Activated naive CD8-positive, alpha-beta T cell treated with anti-CD3 and anti-CD28 coated beads for 36 hours (primary cell): Measurements from ENCODE around the gene HOXC6. TPM values are rescaled to one million over a fixed set of nuclear protein-coding genes. Genes with fewer than 3 reads are reported as not detected.

Experiments used
- DNase-seq: peaks from one replicate; pipeline ENCODE4 v3.0.0; 2021
- H3K27ac Mint-ChIP-seq: one replicate; pipeline ENCODE4 v1.8.0; 2022; ENCODE audit warnings: mild to moderate bottlenecking, moderate library complexity, mixed read lengths
- H3K27me3 Mint-ChIP-seq: one replicate; pipeline ENCODE4 v1.8.0; 2022; ENCODE audit warnings: mild to moderate bottlenecking, mixed read lengths
- H3K36me3 Mint-ChIP-seq: one replicate; pipeline ENCODE4 v1.8.0; 2021; ENCODE audit warnings: mild to moderate bottlenecking, mixed read lengths
- H3K4me1 Mint-ChIP-seq: one replicate; pipeline ENCODE4 v1.8.0; 2021; ENCODE audit warnings: mixed read lengths
- H3K4me3 Mint-ChIP-seq: one replicate; pipeline ENCODE4 v1.8.0; 2022; ENCODE audit warnings: mild to moderate bottlenecking, moderate library complexity, mixed read lengths
- H3K9me3 Mint-ChIP-seq: one replicate; pipeline ENCODE4 v1.8.0; 2022; ENCODE audit warnings: mixed read lengths
- total RNA-seq, 2 experiments: library from RNA; stranded (reverse); gene quantifications; one replicate each; pipeline ENCODE4 v1.2.3, GENCODE V29; 2021

Gene HOXC6
- total RNA-seq, 2 experiments from 2014 or later, result not detected

DNA sequence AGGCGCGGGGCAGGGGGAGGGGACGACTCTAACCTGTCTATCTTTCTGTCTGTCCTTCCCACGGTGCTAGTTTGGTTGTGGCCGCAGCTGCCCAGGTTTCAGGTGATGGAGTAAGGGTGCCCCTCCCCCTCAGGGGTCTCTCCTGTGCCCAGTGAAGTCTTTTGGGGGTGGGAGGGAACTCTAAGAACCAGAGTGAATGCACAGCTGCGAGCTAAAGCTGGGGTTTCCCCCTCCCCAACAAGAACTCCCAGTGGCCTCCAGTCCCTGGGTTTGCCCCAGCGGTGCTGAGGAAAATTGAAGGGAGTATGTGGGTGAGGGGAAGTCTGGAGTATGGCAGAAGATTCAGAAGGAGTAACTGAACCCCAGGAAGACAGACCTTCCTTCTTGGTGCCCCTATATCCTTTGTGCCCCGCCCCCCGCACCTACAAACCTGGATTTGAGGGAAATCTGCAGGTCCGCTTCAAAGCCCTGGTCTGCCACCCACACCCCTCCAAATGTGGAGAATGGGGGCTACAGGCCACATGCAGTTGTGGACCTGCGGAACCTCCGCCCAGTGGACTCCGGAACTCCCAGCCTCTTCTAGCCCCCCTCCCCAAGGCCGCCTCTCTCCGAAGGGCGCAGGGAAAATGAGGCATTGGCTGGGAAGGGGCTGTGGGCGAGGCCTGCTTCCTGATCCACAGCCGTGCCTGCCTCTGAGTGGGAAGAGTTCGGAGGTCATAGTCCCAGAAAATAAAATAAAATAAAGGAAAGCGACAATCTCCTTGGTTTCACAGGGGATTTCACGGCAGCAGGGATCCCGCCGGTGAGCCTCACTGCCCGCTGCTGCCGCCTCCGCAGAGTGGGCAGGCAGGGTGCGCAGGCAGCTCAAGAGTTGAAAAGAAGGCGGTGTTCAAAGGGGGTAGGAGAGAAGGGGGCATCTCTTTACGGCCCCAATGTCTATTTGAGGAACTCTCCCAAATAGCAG lies 31.7 kb upstream of the HOXC6 start:
- Mint-ChIP-seq H3K27me3 (peaks cover 98% of the 10 kb centered on the region), H3K4me1 (peaks cover 33% of the 10 kb centered on the region), H3K4me3 (peak overlapping the region; percentile 76), H3K36me3 (peaks cover 3% of the 10 kb centered on the region), H3K27ac (no peak overlapping the region), H3K9me3 (no peaks in the 10 kb centered on the region)
- DNase-seq, result no peak

DNA sequence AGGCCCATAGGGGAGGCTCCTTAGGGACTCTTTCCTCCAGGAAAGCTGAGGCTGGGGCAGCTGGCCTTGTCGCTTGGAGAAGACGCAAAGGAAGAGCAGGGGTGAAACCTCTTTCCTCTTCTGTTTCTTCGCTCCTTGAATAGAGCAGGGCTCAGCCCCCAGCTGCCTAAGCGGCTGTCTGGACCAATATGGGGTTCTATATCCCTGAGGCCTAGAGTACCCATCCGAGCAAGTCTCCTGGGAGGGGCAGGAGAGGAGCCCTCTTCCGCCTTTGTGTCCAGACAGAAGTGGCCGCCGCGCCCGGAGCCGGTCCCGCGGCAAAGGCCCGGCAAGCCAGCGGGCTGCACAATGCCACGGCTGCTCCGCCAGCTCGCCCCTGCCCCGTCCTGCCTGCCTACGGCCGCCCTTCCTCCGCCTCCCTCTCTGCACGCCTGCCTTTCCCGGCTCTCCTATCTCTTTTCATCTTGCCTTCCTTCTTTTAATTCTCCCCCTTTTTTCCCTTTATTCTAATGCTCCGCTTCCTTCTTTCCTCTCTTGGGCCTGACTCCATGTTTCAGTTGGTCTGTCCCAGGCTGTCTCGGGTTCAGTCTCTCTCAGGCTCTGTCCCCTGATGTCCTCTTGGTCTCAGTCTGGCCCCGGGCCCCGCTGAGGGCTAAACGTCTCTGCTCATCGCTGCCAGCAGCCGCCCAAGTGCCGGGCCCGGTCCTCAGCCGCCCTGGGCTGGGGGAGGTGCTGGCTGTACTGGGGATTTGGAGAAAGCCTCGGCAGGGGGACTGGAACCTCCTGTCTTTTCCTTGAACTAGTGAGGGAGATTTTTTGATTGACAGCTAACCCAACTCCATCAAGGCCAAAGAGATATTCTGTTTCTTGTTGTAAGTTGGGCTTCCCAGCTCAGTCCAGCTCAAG lies 30.8 kb upstream of the HOXC6 start:
- Mint-ChIP-seq H3K27me3 (peaks cover 98% of the 10 kb centered on the region), H3K4me1 (peaks cover 35% of the 10 kb centered on the region), H3K4me3 (no peak overlapping the region), H3K27ac (no peak overlapping the region), H3K9me3 (no peaks in the 10 kb centered on the region), H3K36me3 (peaks cover 3% of the 10 kb centered on the region)
- DNase-seq, result no peak

GRCh38 chr12:53998110-53998899 lies 29.9 kb upstream of the HOXC6 start:
- Mint-ChIP-seq H3K9me3 (no peaks in the 10 kb centered on the region), H3K36me3 (peaks cover 3% of the 10 kb centered on the region), H3K27me3 (peaks cover 98% of the 10 kb centered on the region), H3K27ac (no peak overlapping the region), H3K4me1 (peaks cover 36% of the 10 kb centered on the region), H3K4me3 (no peak overlapping the region)
- DNase-seq, result no peak

GRCh38 chr12:53998900-53999236 lies 29.4 kb upstream of the HOXC6 start:
- H3K9me3 Mint-ChIP-seq, result no peaks in the 10 kb centered on the region
- no peak overlapping the region for H3K4me3 Mint-ChIP-seq
- DNase-seq, result no peak
- H3K27me3 Mint-ChIP-seq, result peaks cover 98% of the 10 kb centered on the region
- peaks cover 3% of the 10 kb centered on the region for H3K36me3 Mint-ChIP-seq
- H3K27ac Mint-ChIP-seq, result no peak overlapping the region
- H3K4me1 Mint-ChIP-seq, result peaks cover 35% of the 10 kb centered on the region

DNA sequence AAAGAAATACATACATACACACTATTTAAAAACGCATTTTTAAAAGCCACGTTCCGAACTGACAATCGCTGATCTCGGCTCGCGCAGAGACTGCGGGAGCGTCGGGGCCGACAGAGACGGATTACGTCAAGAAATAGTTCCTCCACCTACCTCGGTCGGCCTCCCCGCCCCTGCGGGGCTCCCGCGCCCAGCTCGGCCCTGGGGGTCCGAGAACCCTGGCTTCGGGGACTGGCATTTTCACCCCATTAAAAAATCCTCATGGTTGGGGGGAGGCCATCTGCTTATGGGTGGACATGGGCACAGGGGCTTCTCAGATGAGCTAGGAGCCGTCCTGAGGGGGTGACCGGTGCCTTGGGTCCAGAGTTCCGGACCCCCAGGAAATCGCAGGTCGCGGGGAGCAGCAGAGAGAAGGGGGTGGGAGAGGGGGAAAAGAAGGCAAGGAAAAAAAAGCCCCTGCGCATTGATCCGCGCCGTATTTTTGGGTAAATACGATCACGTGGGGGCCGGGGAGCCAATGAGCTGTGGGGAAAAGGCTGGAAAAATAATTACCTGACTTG lies 28.6 kb upstream of the HOXC6 start:
- no peak for DNase-seq
- Mint-ChIP-seq H3K27me3 (peaks cover 98% of the 10 kb centered on the region), H3K27ac (no peak overlapping the region), H3K9me3 (no peaks in the 10 kb centered on the region), H3K4me3 (peak overlapping the region; percentile 45), H3K4me1 (peaks cover 31% of the 10 kb centered on the region), H3K36me3 (peaks cover 2% of the 10 kb centered on the region)

DNA sequence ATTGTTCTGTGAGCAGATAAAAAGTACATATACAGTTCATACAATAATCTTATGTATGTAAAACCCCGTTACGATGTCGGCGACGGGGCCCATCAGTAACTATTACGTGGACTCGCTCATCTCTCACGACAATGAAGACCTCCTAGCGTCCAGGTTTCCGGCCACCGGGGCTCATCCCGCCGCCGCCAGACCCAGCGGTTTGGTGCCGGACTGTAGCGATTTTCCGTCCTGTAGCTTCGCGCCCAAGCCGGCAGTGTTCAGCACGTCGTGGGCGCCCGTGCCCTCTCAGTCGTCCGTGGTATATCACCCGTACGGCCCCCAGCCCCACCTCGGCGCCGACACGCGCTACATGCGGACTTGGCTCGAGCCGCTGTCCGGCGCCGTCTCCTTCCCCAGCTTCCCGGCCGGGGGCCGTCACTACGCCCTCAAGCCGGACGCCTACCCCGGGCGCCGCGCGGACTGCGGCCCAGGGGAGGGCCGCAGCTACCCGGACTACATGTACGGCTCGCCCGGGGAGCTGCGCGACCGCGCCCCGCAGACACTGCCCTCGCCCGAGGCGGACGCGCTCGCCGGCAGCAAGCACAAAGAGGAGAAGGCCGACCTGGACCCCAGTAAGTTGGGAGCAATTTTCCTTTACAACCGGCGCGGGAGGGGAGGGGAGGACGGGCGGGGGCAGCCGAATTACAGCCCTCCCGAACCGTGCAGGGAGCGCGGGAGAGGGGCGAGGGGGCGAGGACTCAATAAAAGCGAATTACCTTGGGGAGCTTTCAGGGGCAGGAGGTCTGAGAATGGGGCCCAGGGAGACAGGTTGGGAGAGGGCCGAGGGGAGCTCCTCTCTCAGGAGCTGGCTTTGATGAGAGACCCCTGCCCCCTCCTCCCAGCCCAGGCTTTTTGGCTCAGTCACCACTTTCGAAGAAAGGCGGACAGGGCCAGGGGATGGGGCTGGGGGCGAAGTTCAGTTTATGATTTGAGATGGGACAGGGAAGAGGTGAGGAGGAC lies 27.8 kb upstream of the HOXC6 start, which contains the start of gene HOXC9:
Gene HOXC9, plus strand, starts transcription at position 46 of the 999 bp plus-strand sequence. Its CDS starts 28 bp downstream, at position 74.
- peaks cover 2% of the 10 kb centered on the region for H3K36me3 Mint-ChIP-seq
- peaks cover 29% of the 10 kb centered on the region for H3K4me1 Mint-ChIP-seq
- peaks cover 98% of the 10 kb centered on the region for H3K27me3 Mint-ChIP-seq
- peak within 1 kb of the TSS; percentile 45 for H3K4me3 Mint-ChIP-seq
- H3K9me3 Mint-ChIP-seq, result no peaks in the 10 kb centered on the region
- DNase-seq, result no peak
- no peak within 1 kb of the TSS for H3K27ac Mint-ChIP-seq

- peaks cover 98% of the 10 kb centered on the region for H3K27me3 Mint-ChIP-seq
- no peak overlapping the region for H3K4me3 Mint-ChIP-seq
- no peaks in the 10 kb centered on the region for H3K36me3 Mint-ChIP-seq
- no peak for DNase-seq
- H3K27ac Mint-ChIP-seq, result no peak overlapping the region
- peaks cover 28% of the 10 kb centered on the region for H3K4me1 Mint-ChIP-seq
- H3K9me3 Mint-ChIP-seq, result no peaks in the 10 kb centered on the region
Measured at GRCh38 chr12:54001283-54002187, 26.7 kb upstream of the HOXC6 start.

DNA sequence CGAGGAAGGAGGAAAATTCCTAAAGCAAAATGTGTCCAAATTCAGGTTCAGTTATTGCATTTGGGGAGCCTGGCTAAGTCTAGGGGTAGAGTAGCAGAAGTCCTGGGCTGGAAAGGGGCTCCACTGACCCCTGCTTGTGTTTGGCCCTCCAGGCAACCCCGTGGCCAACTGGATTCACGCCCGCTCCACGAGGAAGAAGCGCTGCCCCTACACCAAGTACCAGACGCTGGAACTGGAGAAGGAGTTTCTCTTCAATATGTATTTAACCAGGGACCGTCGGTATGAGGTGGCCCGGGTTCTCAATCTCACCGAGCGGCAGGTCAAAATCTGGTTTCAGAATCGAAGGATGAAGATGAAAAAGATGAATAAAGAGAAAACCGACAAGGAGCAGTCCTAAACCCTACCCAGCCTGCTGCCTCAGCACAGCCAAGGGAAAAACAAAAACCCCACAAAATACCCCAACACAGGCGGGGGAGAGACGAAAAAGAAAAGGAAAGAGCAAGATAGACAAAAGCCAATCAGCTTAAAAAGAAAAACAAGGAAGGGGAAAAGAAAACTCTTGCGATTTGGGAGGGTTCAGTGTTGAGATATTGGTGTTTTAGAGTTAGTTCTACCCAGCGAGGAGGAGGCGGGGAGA lies 25.8 kb upstream of the HOXC6 start:
- Mint-ChIP-seq H3K9me3 (no peaks in the 10 kb centered on the region), H3K36me3 (no peaks in the 10 kb centered on the region), H3K4me1 (peaks cover 27% of the 10 kb centered on the region), H3K27ac (no peak overlapping the region), H3K27me3 (peaks cover 100% of the 10 kb centered on the region), H3K4me3 (no peak overlapping the region)
- DNase-seq, result no peak

DNA sequence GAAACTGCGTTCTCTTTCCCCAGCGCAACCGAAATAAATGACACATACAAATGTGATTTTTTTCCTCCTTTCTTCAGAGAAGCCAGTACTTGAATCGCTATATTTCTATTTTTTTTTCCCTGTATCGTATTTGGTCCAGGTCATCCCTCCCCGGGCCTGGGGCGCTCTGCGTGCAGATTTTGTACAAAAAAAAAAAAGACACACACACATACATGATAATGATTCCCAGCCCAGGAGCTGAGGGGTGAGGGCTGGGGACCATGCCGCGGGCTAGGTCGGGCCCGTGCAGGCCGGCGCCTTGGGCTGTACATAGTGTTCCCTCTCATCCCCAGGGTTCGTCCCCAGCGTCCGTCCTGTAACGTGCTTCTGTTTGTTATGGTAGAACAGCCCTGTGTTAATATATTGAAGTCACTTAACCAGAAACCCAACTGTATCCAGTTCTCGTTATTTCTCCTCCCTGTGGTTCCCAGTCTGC lies 25.3 kb upstream of the HOXC6 start:
- no peaks in the 10 kb centered on the region for H3K36me3 Mint-ChIP-seq
- no peaks in the 10 kb centered on the region for H3K9me3 Mint-ChIP-seq
- peaks cover 100% of the 10 kb centered on the region for H3K27me3 Mint-ChIP-seq
- H3K4me1 Mint-ChIP-seq, result peaks cover 24% of the 10 kb centered on the region
- DNase-seq, result no peak
- H3K4me3 Mint-ChIP-seq, result no peak overlapping the region
- no peak overlapping the region for H3K27ac Mint-ChIP-seq

DNA sequence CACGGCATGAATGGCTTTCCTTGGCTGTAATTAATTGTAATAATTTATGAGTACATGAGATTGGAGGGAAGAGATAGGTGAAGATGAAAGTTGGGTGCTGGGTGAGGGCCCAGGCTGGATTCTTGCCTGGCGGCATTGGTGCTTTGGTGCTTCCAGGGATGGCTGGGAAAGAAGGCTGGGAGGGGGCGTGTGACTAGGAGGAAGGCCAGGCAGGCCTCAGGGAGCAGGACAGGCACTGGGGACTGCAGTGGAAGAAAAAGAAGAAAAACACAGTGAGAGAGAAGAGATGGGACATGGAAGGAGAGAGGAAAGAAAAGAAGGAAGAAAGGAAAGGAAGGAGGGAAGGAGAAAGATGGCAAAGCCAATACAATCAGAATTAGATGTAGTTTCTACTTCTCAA lies 24.6 kb upstream of the HOXC6 start:
- Mint-ChIP-seq H3K4me1 (peaks cover 20% of the 10 kb centered on the region), H3K4me3 (no peak overlapping the region), H3K27ac (no peak overlapping the region), H3K27me3 (peaks cover 100% of the 10 kb centered on the region), H3K9me3 (no peaks in the 10 kb centered on the region), H3K36me3 (no peaks in the 10 kb centered on the region)
- no peak for DNase-seq

DNA sequence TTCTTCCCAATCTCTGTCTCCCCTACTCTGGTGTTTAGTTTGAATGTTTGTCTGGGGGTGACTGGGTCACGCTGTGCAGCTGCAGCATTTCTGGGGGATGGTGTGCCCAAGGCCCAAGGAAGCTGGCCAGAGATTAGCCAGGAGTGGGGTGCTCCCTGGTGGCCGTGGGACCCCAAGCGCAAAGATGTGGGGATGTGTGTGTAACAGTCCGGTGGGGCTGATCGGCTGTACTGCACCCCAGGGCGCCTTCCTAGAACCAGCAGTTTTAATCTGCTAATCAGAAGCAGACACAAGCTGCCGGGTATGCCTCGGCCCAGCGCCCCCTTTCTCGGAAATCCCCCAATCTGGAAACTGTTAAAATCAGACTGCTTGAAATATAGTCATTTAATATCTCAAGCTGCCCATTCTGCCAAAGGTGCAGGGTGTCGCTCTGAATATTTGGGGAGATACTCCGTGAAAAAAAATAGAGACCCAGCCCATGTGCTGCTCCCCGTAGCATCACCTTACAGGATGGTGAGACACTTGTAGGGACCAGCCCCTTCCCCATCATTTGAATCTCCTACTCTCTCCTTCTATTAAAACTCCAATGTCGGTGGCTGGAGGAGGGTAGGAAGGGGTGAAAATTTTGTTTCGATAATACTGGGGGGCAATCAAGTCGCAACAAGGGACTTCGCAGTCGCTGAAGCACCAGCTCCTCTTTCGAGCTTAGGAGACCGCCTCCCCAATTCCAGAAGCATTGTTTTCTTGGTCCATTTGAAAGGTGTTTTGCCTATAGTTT lies 24.0 kb upstream of the HOXC6 start:
- H3K9me3 Mint-ChIP-seq, result no peaks in the 10 kb centered on the region
- H3K36me3 Mint-ChIP-seq, result no peaks in the 10 kb centered on the region
- peaks cover 99% of the 10 kb centered on the region for H3K27me3 Mint-ChIP-seq
- H3K4me3 Mint-ChIP-seq, result no peak overlapping the region
- no peak overlapping the region for H3K27ac Mint-ChIP-seq
- no peak for DNase-seq
- peaks cover 19% of the 10 kb centered on the region for H3K4me1 Mint-ChIP-seq
